GM18499 (cell line): ENCODE measurements around the gene GTPBP10.
A peak's percentile ranks its signal among the peaks of the same experiment; 100 is the strongest.
"Not testable (repeated sequence)": the region's sequence is repeated elsewhere in the genome, so short reads cannot be mapped to it uniquely, and the experiment has no call there.

Source experiments
- ATAC-seq: cut with Tn5 transposase; IDR thresholded peaks from one replicate; pipeline ENCODE4 v1.9.1; 2021; ENCODE audit warnings: moderate number of reproducible peaks; ENCODE audit not compliant: insufficient read depth, unreplicated experiment

The GTPBP10 gene

GRCh38 chr7:90346336-90347125, at the start of gene GTPBP10:
Gene GTPBP10 (plus strand): TSS chr7:90346716. CDS start chr7:90346742, 26 bp downstream.
- peak; percentile 94 for ATAC-seq

GRCh38 chr7:90298145-90299038, 48.1 kb upstream of the GTPBP10 start:
- peak; percentile 67 for ATAC-seq

- ATAC-seq = no peak
These were observed 43.3 kb upstream of the GTPBP10 start for GRCh38 chr7:90303241-90303640.

GRCh38 chr7:90309872-90310271, 36.6 kb upstream of the GTPBP10 start:
- ATAC-seq = no peak

GRCh38 chr7:90311175-90311574, 35.3 kb upstream of the GTPBP10 start:
- ATAC-seq = no peak

- no peak for ATAC-seq
These were observed 33.8 kb upstream of the GTPBP10 start for GRCh38 chr7:90312745-90313144.

- no peak for ATAC-seq
These were observed 32.6 kb upstream of the GTPBP10 start for GRCh38 chr7:90313907-90314306.

GRCh38 chr7:90320014-90320413, 26.5 kb upstream of the GTPBP10 start:
- ATAC-seq = no peak

GRCh38 chr7:90320418-90320800, 26.1 kb upstream of the GTPBP10 start:
- ATAC-seq = no peak

- no peak for ATAC-seq
These were observed 25.6 kb upstream of the GTPBP10 start, which contains the start of gene FAM237B for GRCh38 chr7:90320801-90321494. Gene FAM237B (minus strand): TSS chr7:90321304. CDS start chr7:90319748, 1,556 bp downstream.

GRCh38 chr7:90322837-90323236, 23.7 kb upstream of the GTPBP10 start:
- ATAC-seq = no peak

- ATAC-seq = no peak
These were observed 20.0 kb upstream of the GTPBP10 start for GRCh38 chr7:90326500-90326899.

- ATAC-seq = no peak
These were observed 12.2 kb upstream of the GTPBP10 start for GRCh38 chr7:90334193-90334843.

GRCh38 chr7:90334926-90335325, 11.6 kb upstream of the GTPBP10 start:
- ATAC-seq = not testable (repeated sequence)

GRCh38 chr7:90337106-90337505, 9.4 kb upstream of the GTPBP10 start:
- ATAC-seq = no peak

GRCh38 chr7:90345016-90345415, 1.5 kb upstream of the GTPBP10 start:
- no peak for ATAC-seq

GRCh38 chr7:90345595-90346335, 751 bp upstream of the GTPBP10 start:
- no peak for ATAC-seq

GRCh38 chr7:90347759-90348158, 1.2 kb downstream of the GTPBP10 start:
- ATAC-seq = no peak

- no peak for ATAC-seq
These were observed 2.8 kb downstream of the GTPBP10 start for GRCh38 chr7:90349305-90349704.
